Smooth muscle cell (in vitro differentiated cells): ENCODE results near the gene KCNJ9. TPM values are rescaled to one million over a fixed set of nuclear protein-coding genes. Genes with fewer than 3 reads are reported as not detected.

Source experiments
- DNase-seq: peaks from one replicate; lab custom pipeline; 2025; ENCODE audit not compliant: unreplicated experiment; lab: John Stamatoyannopoulos, UW
- H2AFZ ChIP-seq: fragments of 200-600 bp; sonication (generic); 2 replicates; pipeline ENCODE4 v1.6.0; 2016; ENCODE audit warnings: antibody characterized with exemption, low read depth, mild to moderate bottlenecking
- H3F3A ChIP-seq: fragments of 200-600 bp; sonication (generic); 2 replicates; pipeline ENCODE4 v1.6.0; 2017; ENCODE audit warnings: antibody characterized with exemption, low read depth
- H3K27ac ChIP-seq: fragments of 200-600 bp; sonication (generic); 2 replicates; pipeline ENCODE4 v1.5.1; 2016; ENCODE audit warnings: low read depth, mild to moderate bottlenecking
- H3K27me3 ChIP-seq: fragments of 200-600 bp; sonication (generic); 2 replicates; pipeline ENCODE4 v1.6.1; 2016; ENCODE audit warnings: low read depth, mild to moderate bottlenecking
- H3K36me3 ChIP-seq: fragments of 200-600 bp; sonication (generic); 2 replicates; pipeline ENCODE4 v1.5.1; 2016; ENCODE audit warnings: low read depth
- H3K4me1 ChIP-seq: fragments of 200-600 bp; sonication (generic); 2 replicates; pipeline ENCODE4 v1.5.1; 2016; ENCODE audit warnings: low read depth
- H3K4me2 ChIP-seq: fragments of 200-600 bp; sonication (generic); 2 replicates; pipeline ENCODE4 v1.6.0; 2016; ENCODE audit warnings: mild to moderate bottlenecking
- H3K4me3 ChIP-seq: fragments of 200-600 bp; sonication (generic); 2 replicates; pipeline ENCODE4 v1.5.1; 2016; ENCODE audit warnings: mild to moderate bottlenecking
- H3K79me2 ChIP-seq: fragments of 200-600 bp; sonication (generic); 2 replicates; pipeline ENCODE4 v1.6.0; 2016; ENCODE audit warnings: low read depth, mild to moderate bottlenecking
- H3K9ac ChIP-seq: fragments of 200-600 bp; sonication (generic); 2 replicates; pipeline ENCODE4 v1.6.0; 2016; ENCODE audit warnings: low read depth
- H3K9me3 ChIP-seq: fragments of 200-600 bp; sonication (generic); replicated peaks from 2 replicates; pipeline ENCODE4 v1.5.1; 2016; ENCODE audit warnings: low read depth
- H4K20me1 ChIP-seq: fragments of 200-600 bp; sonication (generic); 2 replicates; pipeline ENCODE4 v1.6.0; 2016; ENCODE audit warnings: low read depth
- WGBS: methylation state at CpG from one replicate; pipeline ENCODE4 v1.1.7; 2016; ENCODE audit warnings: low lambda C conversion rate; 5-methylcytosine and 5-hydroxymethylcytosine counted together
- polyA plus RNA-seq: library from polyadenylated mRNA; unstranded; fragments of >200 nt; fragmentation: Nextera tagmentation; extraction: Ambion mirVana; gene quantifications from 2 replicates; pipeline ENCODE4 v1.2.1, GENCODE V29; 2016
- total RNA-seq: library from RNA; depleted of rRNA; stranded (reverse); fragments of >200 nt; gene quantifications from 2 replicates; pipeline ENCODE4 v1.2.3, GENCODE V29; 2014
- TF ChIP-seq, protein P1 (sequence below): fragments of 200-600 bp; sonication (generic); IDR thresholded peaks from 2 replicates; pipeline ENCODE4 v1.5.1; 2017; ENCODE audit warnings: borderline replicate concordance, mild to moderate bottlenecking, antibody characterized with exemption; ENCODE audit not compliant: insufficient read depth, poor library complexity, severe bottlenecking

KCNJ9 gene
- total and polyA plus RNA-seq, 2 experiments from 2014 or later: not detected

- H4K20me1 ChIP-seq: no peaks in the 10 kb centered on the region
- no peak overlapping the region for H3K4me3 ChIP-seq
- no peaks in the 10 kb centered on the region for H3K27me3 ChIP-seq
- H3K9me3 ChIP-seq: no peaks in the 10 kb centered on the region
- H3K4me2 ChIP-seq: no peak overlapping the region
- H3K27ac ChIP-seq: no peak overlapping the region
- no peak overlapping the region for H3K9ac ChIP-seq
- no peak overlapping the region for H2AFZ ChIP-seq
- H3K4me1 ChIP-seq: no peaks in the 10 kb centered on the region
- TF ChIP-seq, protein P1, sequence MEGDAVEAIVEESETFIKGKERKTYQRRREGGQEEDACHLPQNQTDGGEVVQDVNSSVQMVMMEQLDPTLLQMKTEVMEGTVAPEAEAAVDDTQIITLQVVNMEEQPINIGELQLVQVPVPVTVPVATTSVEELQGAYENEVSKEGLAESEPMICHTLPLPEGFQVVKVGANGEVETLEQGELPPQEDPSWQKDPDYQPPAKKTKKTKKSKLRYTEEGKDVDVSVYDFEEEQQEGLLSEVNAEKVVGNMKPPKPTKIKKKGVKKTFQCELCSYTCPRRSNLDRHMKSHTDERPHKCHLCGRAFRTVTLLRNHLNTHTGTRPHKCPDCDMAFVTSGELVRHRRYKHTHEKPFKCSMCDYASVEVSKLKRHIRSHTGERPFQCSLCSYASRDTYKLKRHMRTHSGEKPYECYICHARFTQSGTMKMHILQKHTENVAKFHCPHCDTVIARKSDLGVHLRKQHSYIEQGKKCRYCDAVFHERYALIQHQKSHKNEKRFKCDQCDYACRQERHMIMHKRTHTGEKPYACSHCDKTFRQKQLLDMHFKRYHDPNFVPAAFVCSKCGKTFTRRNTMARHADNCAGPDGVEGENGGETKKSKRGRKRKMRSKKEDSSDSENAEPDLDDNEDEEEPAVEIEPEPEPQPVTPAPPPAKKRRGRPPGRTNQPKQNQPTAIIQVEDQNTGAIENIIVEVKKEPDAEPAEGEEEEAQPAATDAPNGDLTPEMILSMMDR: no peak
- 92% methylated on average over 8 of the region's 8 CpGs for WGBS
- H3K79me2 ChIP-seq: no peaks in the 10 kb centered on the region
- H3F3A ChIP-seq: no peaks in the 10 kb centered on the region
- H3K36me3 ChIP-seq: no peaks in the 10 kb centered on the region
- DNase-seq: no peak
These were observed 50.6 kb downstream of the KCNJ9 start for GRCh38 chr1:160131803-160132565.

GRCh38 chr1:160133990-160134770 lies 52.8 kb downstream of the KCNJ9 start:
- Histone ChIP-seq H3K79me2 (no peaks in the 10 kb centered on the region), H3K36me3 (no peaks in the 10 kb centered on the region), H3K9me3 (no peaks in the 10 kb centered on the region), H3K27me3 (no peaks in the 10 kb centered on the region), H3F3A (no peaks in the 10 kb centered on the region), H2AFZ (no peak overlapping the region), H3K4me1 (no peaks in the 10 kb centered on the region), H3K27ac (no peak overlapping the region), H3K9ac (no peak overlapping the region), H3K4me3 (no peak overlapping the region), H3K4me2 (no peak overlapping the region), H4K20me1 (no peaks in the 10 kb centered on the region)
- TF ChIP-seq, protein P1: no peak
- 91% methylated on average over 8 of the region's 9 CpGs for WGBS
- DNase-seq: no peak

- no peak overlapping the region for H2AFZ ChIP-seq
- H3K79me2 ChIP-seq: no peaks in the 10 kb centered on the region
- no peaks in the 10 kb centered on the region for H3K36me3 ChIP-seq
- no peaks in the 10 kb centered on the region for H3F3A ChIP-seq
- H3K4me3 ChIP-seq: no peak overlapping the region
- H3K4me2 ChIP-seq: no peak overlapping the region
- TF ChIP-seq, protein P1: no peak
- H3K4me1 ChIP-seq: no peaks in the 10 kb centered on the region
- H3K9ac ChIP-seq: no peak overlapping the region
- H3K27ac ChIP-seq: no peak overlapping the region
- no peaks in the 10 kb centered on the region for H3K27me3 ChIP-seq
- 90% methylated on average over 20 of the region's 20 CpGs for WGBS
- H4K20me1 ChIP-seq: no peaks in the 10 kb centered on the region
- H3K9me3 ChIP-seq: no peaks in the 10 kb centered on the region
- DNase-seq: no peak
These were observed 53.6 kb downstream of the KCNJ9 start for GRCh38 chr1:160134791-160135572.
